GM23248 (cell line): Measurements from ENCODE around the gene CHRND. TPM values are rescaled to one million over a fixed set of nuclear protein-coding genes. Genes with fewer than 3 reads are reported as not detected.

Experiments
- DNase-seq: peaks from one replicate; pipeline ENCODE4 v3.0.0-alpha.2; 2015
- H2AFZ ChIP-seq: fragments of 200-600 bp; sonication (generic); 2 replicates; pipeline ENCODE4 v1.6.1; 2016; ENCODE audit warnings: antibody characterized with exemption
- H3F3A ChIP-seq: fragments of 200-600 bp; sonication (generic); 2 replicates; pipeline ENCODE4 v1.6.1; 2016; ENCODE audit warnings: mild to moderate bottlenecking, antibody characterized with exemption, mixed run types; ENCODE audit not compliant: insufficient read depth
- H3K27ac ChIP-seq: fragments of 200-600 bp; sonication (generic); 2 replicates; pipeline ENCODE4 v1.5.1; 2016; ENCODE audit warnings: mild to moderate bottlenecking
- H3K27me3 ChIP-seq: fragments of 200-600 bp; sonication (generic); replicated peaks from 2 replicates; pipeline ENCODE4 v1.6.1; 2016; ENCODE audit warnings: mild to moderate bottlenecking; ENCODE audit not compliant: insufficient read depth
- H3K36me3 ChIP-seq: fragments of 200-600 bp; sonication (generic); 2 replicates; pipeline ENCODE4 v1.6.1; 2016; ENCODE audit warnings: low read depth, mild to moderate bottlenecking
- H3K4me1 ChIP-seq: fragments of 200-600 bp; sonication (generic); 2 replicates; pipeline ENCODE4 v1.6.1; 2016; ENCODE audit warnings: mild to moderate bottlenecking; ENCODE audit not compliant: insufficient read depth
- H3K4me2 ChIP-seq: fragments of 200-600 bp; sonication (generic); one replicate; pipeline ENCODE4 v1.6.1; 2016; ENCODE audit warnings: mild to moderate bottlenecking; ENCODE audit not compliant: unreplicated experiment
- H3K4me3 ChIP-seq: fragments of 200-600 bp; sonication (generic); 2 replicates; pipeline ENCODE4 v1.5.1; 2016; ENCODE audit warnings: mild to moderate bottlenecking
- H3K79me2 ChIP-seq: fragments of 200-600 bp; sonication (generic); 2 replicates; pipeline ENCODE4 v1.6.1; 2016; ENCODE audit warnings: mild to moderate bottlenecking; ENCODE audit not compliant: insufficient read depth
- H3K9ac ChIP-seq: fragments of 200-600 bp; sonication (generic); 2 replicates; pipeline ENCODE4 v1.6.1; 2016; ENCODE audit warnings: mild to moderate bottlenecking
- H3K9me2 ChIP-seq: fragments of 200-600 bp; sonication (generic); 2 replicates; pipeline ENCODE4 v1.6.1; 2016; ENCODE audit warnings: mixed run types, mild to moderate bottlenecking, moderate library complexity; ENCODE audit not compliant: insufficient read depth
- H3K9me3 ChIP-seq: fragments of 200-600 bp; sonication (generic); one replicate; pipeline ENCODE4 v1.6.1; 2017; ENCODE audit warnings: low read depth
- H4K20me1 ChIP-seq: fragments of 200-600 bp; sonication (generic); 2 replicates; pipeline ENCODE4 v1.6.0; 2016; ENCODE audit not compliant: insufficient read depth
- EZH2 ChIP-seq: fragments of 200-600 bp; sonication (generic); IDR thresholded peaks from 2 replicates; pipeline ENCODE4 v1.6.1; 2018; ENCODE audit warnings: antibody characterized with exemption, mild to moderate bottlenecking; ENCODE audit not compliant: insufficient read depth, poor library complexity, severe bottlenecking
- EZH2phosphoT487 ChIP-seq: fragments of 200-600 bp; sonication (generic); IDR thresholded peaks from 2 replicates; pipeline ENCODE4 v1.6.1; 2018; ENCODE audit warnings: antibody characterized with exemption, moderate library complexity, mild to moderate bottlenecking, low read depth; ENCODE audit not compliant: insufficient read depth
- WGBS, 2 experiments: methylation state at CpG; one replicate each; pipeline ENCODE4 v1.1.6; 2015 to 2017; ENCODE audit warnings: low lambda C conversion rate in 2 of 2, low coverage in 1 of 2; ENCODE audit errors: missing lambda C conversion rate in 2 of 2; 5-methylcytosine and 5-hydroxymethylcytosine counted together
- in situ Hi-C: fragments of 300-500 bp; cut with MboI; formaldehyde crosslinking; loops from 2 replicates; pipeline ENCODE4 v1.15.0; 2020
- polyA plus RNA-seq: library from polyadenylated mRNA; unstranded; fragments of >200 nt; fragmentation: Nextera tagmentation; extraction: Ambion mirVana; gene quantifications from 2 replicates; pipeline ENCODE4 v1.2.1, GENCODE V29; 2016
- total RNA-seq: library from RNA; depleted of rRNA; stranded (reverse); fragments of >200 nt; shearing (Covaris generic); gene quantifications from 2 replicates; pipeline ENCODE4 v1.2.3, GENCODE V29; 2014

CHRND gene
- total and polyA plus RNA-seq, 2 experiments from 2014 or later = not detected

DNA sequence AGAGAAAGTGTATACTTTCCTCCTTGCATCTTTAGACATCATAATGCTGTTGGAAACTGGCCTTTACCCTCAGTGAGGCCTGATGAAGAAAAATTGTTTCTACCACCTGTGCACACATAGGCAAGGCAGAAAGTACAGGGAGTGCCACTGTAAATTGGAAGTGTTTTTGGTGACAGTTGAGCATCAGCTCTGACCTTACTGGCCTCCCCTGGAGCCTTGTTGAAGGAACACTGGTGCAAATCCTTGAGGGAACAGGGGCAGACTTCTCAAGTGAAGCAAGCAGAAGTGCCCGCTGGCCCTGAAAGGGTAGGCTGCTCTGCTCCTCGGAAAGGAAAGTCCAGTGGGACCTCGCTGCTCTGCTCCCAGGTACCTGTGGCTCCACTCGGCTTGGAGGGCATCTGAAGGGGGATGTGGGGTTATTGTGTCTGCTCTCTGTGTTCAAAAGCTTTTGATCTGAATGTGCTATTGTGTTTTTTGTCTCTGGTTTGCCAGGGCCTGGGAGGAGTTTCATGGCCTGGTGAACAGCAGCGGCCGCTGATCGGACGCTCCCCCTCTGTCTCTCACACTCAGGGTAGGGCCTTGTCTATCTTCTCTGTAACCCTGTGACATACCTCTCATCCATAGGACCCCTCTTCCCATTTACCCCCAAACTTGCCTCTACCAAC is 47.9 kb downstream of the CHRND start:
- H3K4me2 ChIP-seq = no peak overlapping the region
- H3K27ac ChIP-seq = peak overlapping the region; percentile 43; the same call in 1 of the 2 replicates
- 93% methylated on average over 7 to 8 of the region's 8 CpGs for WGBS, 2 experiments
- peaks cover 9% of the 10 kb centered on the region; the same call in 1 of the 2 replicates for H3K79me2 ChIP-seq
- H3K27me3 ChIP-seq = no peaks in the 10 kb centered on the region
- TF ChIP-seq EZH2phosphoT487 = no peak
- peaks cover 24% of the 10 kb centered on the region for H3K36me3 ChIP-seq
- in situ Hi-C loops = no loop called here
- H3K4me1 ChIP-seq = peaks cover 7% of the 10 kb centered on the region; the same call in 1 of the 2 replicates
- H3F3A ChIP-seq = peaks cover 2% of the 10 kb centered on the region
- H3K9ac ChIP-seq = peak overlapping the region; percentile 27; the same call in 1 of the 2 replicates
- H3K4me3 ChIP-seq = no peak overlapping the region
- DNase-seq = no peak
- H2AFZ ChIP-seq = no peak overlapping the region
- H3K9me3 ChIP-seq = no peaks in the 10 kb centered on the region
- H4K20me1 ChIP-seq = no peaks in the 10 kb centered on the region
- H3K9me2 ChIP-seq = no peaks in the 10 kb centered on the region

DNA sequence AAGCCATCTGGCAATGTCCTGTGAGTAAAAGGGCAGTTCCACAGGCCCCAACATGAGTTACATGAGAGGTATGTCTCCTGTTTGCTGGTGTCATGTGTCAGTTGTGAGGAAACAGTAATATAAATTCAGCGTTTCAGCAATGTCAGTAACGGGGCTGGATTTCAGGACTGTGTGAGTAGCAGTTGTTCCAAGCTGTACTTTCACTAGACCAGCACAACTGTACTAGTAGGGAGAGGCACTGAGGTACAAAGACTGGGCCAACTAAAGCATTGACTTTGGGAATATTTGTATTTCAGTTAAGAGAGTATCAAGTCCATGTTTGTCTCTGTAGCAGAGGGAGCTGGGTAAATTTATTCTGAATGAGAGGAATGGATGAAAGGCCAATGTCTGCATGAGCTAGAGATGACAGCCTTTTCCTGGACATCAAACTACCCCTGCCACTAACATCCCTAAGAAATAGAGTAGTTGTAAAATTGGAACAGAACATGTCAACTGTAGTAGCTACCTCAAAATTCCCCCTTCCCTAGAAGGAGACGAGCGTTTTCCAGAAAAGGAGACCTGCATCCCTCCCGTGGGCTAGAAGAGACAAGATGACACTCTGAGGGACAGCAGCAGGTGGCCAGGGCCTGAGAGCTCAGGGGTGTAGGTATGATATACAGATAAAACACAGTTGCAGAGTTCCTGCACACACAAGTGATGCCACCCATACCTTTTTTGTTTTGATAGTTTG is 48.9 kb downstream of the CHRND start:
- in situ Hi-C loops = no loop called here
- WGBS, 2 experiments = 72 to 77% methylated on average over 5 of the region's 5 CpGs

DNA sequence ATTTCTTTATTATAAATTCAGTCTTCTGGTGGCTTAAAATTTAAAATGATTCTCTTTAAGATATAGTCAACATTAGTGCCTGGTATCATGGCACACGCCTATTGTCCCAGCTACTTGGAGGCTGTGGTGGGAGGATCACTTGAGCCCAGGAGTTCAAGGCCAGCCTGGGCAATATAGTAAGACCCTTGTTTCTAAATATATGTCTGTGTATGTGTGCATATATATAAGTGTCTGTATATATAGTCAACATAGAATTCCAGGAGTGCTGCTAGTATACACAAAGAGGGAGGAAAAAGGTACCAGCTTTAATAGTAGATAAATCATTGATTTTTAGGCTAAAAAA is 49.4 kb downstream of the CHRND start:
- H3K4me1 ChIP-seq = peaks cover 7% of the 10 kb centered on the region; the same call in 1 of the 2 replicates
- peaks cover 6% of the 10 kb centered on the region; the same call in 1 of the 2 replicates for H3K79me2 ChIP-seq
- H3K9me3 ChIP-seq = no peaks in the 10 kb centered on the region
- H3K4me2 ChIP-seq = no peak overlapping the region
- H3K27me3 ChIP-seq = no peaks in the 10 kb centered on the region
- H3K9ac ChIP-seq = no peak overlapping the region
- no peak overlapping the region for H2AFZ ChIP-seq
- WGBS, 2 experiments = 97 to 100% methylated on average over 1 of the region's 1 CpG
- H3K36me3 ChIP-seq = peaks cover 9% of the 10 kb centered on the region
- H3K9me2 ChIP-seq = no peaks in the 10 kb centered on the region
- no peak for TF ChIP-seq EZH2
- H4K20me1 ChIP-seq = no peaks in the 10 kb centered on the region
- H3K27ac ChIP-seq = no peak overlapping the region
- no peaks in the 10 kb centered on the region for H3F3A ChIP-seq
- H3K4me3 ChIP-seq = no peak overlapping the region
- no peak for DNase-seq
- in situ Hi-C loops = no loop called here

More for the DNA sequence above, 48.9 kb downstream of the CHRND start:
- Histone ChIP-seq H3F3A (no peaks in the 10 kb centered on the region), H4K20me1 (no peaks in the 10 kb centered on the region), H3K27me3 (no peaks in the 10 kb centered on the region), H3K79me2 (peaks cover 6% of the 10 kb centered on the region; the same call in 1 of the 2 replicates), H3K36me3 (peaks cover 15% of the 10 kb centered on the region), H3K9me3 (no peaks in the 10 kb centered on the region), H2AFZ (no peak overlapping the region), H3K4me3 (no peak overlapping the region), H3K9me2 (no peaks in the 10 kb centered on the region), H3K9ac (peak overlapping the region; percentile 27; the same call in 1 of the 2 replicates), H3K27ac (peak overlapping the region; percentile 43; the same call in 1 of the 2 replicates), H3K4me1 (peaks cover 7% of the 10 kb centered on the region; the same call in 1 of the 2 replicates), H3K4me2 (no peak overlapping the region)
- DNase-seq = peak; percentile 62
- TF ChIP-seq EZH2 (no peak), EZH2phosphoT487 (no peak)

DNA sequence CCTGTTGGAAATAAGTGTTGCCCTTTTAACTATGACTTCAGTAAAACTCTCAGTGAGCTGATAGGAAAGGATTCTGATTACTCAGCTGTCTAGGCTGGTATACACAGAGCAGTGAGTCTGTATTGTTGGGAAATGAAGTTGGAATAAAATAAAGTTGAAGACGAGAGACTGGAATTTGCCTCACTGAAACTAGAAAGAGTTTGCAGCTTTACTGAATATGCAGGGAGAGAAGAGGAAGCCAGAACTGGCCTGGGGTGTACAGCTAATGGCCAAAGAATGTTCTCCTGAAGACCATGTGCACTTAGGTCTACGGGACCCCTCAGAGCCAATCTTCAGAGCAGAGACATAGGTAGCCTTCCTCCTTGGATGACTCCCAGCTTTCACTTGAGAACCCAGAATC is 51.0 kb downstream of the CHRND start:
- Histone ChIP-seq H2AFZ (no peak overlapping the region), H3K4me2 (no peak overlapping the region), H3F3A (no peaks in the 10 kb centered on the region), H3K9ac (no peak overlapping the region), H4K20me1 (no peaks in the 10 kb centered on the region), H3K27ac (peak overlapping the region; percentile 2; the same call in 1 of the 2 replicates), H3K9me2 (no peaks in the 10 kb centered on the region), H3K4me3 (no peak overlapping the region), H3K9me3 (no peaks in the 10 kb centered on the region), H3K79me2 (no peaks in the 10 kb centered on the region), H3K36me3 (peaks cover 7% of the 10 kb centered on the region), H3K4me1 (peaks cover 7% of the 10 kb centered on the region; the same call in 1 of the 2 replicates), H3K27me3 (no peaks in the 10 kb centered on the region)
- WGBS, 2 experiments = 94 to 95% methylated on average over 2 of the region's 2 CpGs
- in situ Hi-C loops = no loop called here
- no peak for TF ChIP-seq EZH2
- DNase-seq = peak; percentile 55
